Stimulated activated CD8-positive, alpha-beta memory T cell treated with anti-CD3 and anti-CD28 coated beads, Interleukin-7, amount 100 ng/mL, for 24 hours (primary cell): ENCODE data around the gene PCYT1A.
"Not testable (repeated sequence)": the region's sequence is repeated elsewhere in the genome, so short reads cannot be mapped to it uniquely, and the experiment has no call there.

Experiments
- DNase-seq: peaks from one replicate; pipeline ENCODE4 v3.0.0-alpha.2; 2020; ENCODE audit warnings: low read depth

The PCYT1A gene

DNA sequence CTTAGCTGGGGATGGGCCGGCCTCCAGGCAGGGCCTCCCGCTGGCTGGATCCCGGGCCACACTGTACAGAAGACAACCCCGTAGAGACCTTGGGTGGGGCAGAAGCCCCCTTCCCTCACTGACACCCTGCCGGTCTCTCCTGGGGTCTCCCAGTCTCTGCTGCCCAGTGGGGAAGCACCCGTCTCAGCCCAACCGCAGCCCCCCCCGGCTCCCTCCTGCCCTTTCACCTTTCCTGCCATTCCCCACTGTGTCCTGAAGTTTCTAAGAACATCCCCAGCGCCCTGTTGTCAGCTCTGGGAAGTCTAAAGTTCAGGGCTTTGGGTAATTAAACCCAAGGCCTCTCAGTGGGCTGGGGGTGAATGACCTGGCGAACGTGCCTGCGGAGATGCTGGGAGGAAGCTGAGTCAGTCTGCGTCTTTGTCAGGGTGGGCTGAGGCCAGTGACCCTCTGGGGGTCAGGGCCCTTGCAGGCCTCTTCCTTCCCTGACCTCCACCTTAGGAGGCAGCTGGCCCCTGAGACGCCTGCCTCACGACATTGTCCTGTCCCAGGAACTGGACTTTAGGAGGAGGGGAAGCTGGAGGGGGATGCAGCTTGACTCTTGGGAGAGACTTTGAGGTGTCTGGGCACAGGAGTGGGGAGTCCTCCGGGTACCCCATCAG, 72.6 kb downstream of the PCYT1A start:
- no peak for DNase-seq

DNA sequence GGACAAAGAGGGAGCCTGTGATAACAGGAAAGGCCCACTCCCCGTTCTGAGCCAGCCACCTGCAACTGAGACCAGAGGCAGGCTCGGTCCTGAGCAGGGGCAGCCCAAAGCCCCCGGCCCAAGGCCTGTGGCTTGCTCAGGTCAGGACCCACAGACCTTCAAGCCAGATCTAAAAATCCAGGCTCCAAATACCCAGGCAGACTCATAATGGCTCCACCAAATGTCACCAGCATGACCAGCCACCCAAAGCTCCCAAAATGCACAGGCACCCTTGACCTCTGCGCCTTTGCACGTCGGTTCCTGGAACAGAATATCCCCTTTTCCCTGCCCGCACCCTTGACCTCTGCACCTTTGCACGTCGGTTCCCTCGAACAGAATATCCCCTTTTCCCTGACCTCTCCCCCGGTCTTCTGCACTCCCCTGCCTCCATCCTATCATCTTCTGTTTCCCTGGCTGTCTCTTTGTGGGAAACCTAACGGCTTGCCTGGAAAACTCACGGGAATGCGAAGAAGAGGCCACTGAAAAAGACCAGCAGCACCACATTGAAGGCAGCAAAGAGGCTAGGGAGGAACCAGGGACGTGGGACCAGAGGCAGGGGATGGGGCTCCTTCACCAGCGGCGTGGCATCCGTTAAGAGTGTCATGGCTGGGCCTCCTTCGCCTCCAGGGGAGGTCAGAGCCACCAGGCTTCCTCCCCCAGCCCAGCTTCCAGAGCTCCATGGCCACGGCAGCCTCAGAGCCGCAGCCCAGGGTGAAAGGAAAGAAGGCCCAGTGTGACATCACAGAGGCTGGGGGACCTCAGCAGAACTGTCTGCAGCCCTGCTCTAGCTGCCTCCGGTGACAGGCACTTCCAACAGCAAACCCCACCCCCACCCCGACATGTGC, 76.6 kb downstream of the PCYT1A start, which contains the start of gene ZDHHC19:
TSS of gene ZDHHC19 (minus strand) at position 728 of the 884 bp plus-strand sequence. CDS start at position 643, 85 bp downstream.
- no peak for DNase-seq

DNA sequence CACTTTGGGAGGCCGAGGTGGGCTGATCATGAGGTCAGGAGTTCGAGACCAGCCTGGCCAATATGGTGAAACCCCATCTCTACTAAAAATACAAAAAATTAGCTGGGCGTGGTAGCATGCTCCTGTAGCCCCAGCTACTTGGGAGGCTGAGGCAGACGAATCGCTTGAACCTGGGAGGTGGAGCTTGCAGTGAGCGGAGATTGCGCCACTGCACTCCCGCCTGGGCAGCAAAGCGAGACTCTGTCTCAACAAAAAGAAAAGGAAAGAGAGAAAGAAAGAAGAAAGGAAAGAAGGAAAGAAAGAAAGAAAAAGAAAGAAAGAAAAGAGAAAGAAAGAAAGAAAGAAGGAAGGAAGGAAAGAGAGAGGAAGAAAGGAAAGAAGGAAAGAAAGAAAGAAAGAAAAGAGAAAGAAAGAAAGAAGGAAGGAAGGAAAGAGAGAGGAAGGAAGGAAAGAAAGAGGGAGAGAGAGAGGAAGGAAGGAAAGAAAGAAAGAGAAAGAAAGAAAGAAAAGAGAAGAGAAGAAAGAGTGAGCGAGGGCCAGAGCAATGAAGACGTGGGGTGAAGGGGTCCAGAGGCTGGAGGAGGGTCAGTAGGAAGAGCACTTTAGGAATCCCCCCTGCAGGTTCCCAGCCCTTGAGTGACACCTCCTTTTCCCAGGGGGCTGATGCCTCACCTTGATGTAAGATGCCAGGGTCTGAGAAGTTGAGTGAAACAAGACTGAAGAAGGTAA, 77.4 kb downstream of the PCYT1A start:
- not testable (repeated sequence) for DNase-seq

- no peak for DNase-seq
Observed at GRCh38 chr3:196208942-196209695, 78.4 kb downstream of the PCYT1A start.

- no peak for DNase-seq
Observed at GRCh38 chr3:196207833-196208607, 79.5 kb downstream of the PCYT1A start.

DNA sequence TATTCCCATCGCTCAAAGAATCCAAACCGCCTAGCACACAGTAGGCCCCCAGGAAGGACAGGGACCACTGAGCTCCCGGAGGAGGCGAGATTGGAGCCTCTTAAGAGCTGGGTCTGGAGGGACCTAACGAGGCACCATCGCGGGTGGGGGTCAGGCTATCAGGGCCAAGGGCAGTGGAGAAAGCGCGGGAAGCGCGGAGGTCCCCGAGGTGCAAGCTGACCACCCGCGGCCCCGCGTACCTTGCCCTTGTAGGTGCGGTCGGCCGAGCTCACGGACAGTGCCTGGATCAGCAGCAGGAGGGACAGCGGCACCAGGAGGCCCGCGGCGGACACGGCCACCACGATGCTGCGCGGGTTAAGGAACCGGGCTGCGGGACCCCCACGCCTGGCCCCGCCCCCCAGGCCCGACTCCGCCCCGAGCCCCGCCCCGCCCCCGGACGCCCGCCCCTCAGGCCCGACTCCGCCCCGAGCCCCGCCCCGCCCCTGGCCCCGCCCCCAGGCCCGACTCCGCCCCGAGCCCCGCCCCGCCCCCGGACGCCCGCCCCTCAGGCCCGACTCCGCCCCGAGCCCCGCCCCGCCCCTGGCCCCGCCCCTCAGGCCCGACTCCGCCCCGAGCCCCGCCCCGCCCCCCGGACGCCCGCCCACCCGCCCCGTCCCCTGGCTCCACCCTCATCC, 80.2 kb downstream of the PCYT1A start:
- no peak for DNase-seq

- not testable (repeated sequence) for DNase-seq
Observed at GRCh38 chr3:196205442-196206205, 81.9 kb downstream of the PCYT1A start.

DNA sequence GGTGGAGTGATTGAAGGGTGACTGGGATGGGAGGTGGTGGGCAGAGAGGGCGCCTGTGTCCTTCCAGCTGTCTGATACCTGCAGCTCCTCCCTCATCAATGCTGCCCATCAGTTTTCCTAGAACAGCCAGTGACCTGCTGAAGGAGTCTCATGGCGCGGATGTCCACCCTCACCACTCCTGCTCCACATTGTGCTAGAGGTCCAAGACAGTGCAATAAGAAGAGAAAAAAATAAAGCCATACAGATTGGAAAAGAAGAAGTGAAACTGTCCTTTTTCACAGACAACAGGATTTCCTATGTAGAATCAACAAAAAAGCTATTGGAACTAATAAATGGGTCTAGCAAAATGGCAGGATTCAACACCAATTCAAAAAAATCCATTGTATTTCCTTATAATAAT, 83.7 kb downstream of the PCYT1A start:
- no peak for DNase-seq

- no peak for DNase-seq
Observed at GRCh38 chr3:196202516-196202970, 85.0 kb downstream of the PCYT1A start.

GRCh38 chr3:196198771-196199753, 88.5 kb downstream of the PCYT1A start:
- no peak for DNase-seq

DNA sequence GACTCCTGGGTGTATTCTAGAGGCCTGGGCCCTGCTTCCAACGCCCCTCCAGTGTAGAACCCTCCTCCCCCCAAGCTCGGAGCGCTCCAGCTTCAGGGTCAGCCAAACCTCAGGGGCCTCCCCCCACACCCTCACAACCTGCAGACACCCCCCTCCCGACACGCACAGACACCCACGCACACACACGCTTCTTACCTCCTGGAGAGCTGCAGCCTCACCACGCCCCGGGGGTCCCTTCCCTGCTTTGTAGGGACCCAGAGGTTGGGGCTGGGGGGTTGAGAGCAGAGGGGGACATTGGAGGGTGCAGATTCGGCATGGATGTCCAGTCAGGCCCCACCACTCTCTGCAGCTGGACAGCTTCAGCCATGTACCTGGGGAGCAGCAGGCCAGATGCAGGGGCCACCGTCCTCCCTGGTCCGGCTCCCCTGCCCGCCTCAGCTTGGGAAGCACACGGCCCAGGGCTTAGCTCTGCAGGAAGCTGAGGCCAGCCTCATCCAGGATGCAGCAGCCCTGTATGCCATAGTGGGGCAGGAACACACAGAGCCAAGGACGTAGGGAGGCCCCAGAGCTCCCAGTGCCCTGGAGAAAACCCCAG, 89.3 kb downstream of the PCYT1A start:
- DNase-seq = no peak

DNA sequence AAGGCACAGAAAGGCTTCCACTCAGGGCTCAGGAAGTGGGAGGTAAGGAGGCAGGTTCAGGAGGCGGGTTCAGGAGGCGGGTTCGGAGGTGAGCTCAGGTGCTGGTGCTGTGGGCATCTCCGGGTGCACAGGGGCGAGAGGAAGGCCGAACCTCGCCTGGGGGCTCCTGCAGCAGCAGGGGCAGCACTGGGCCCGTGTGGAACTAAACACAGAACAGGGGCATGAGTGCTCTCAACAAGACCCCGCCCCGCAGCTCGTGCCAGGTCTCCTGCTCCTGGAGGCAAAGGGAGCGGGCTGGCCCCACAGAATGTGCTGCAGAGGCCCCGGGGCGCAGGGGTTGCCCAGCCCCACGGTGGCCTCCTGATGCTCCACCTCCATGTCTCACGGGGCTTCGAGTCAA, 90.0 kb downstream of the PCYT1A start:
- no peak for DNase-seq

GRCh38 chr3:196195664-196196265, 91.8 kb downstream of the PCYT1A start:
- no peak for DNase-seq

DNA sequence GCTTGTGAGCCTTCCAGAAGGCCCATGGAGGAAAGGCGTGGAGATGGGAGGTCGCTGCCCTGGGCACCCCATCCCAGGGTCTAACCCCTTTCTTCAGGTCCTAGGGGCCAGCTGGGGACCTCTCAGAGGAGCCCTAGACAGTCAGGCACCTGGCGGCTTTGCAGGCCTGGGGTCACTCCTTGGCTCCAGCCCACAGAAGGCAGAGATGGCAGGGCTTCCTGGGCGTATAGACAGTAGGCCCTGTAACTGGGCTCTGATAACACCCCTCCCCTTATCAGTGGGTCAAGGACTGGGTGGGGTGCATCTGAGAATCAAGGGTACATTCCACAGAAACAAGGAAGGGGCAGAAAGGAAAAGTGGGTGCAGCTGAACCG, 93.0 kb downstream of the PCYT1A start:
- DNase-seq = no peak

- no peak for DNase-seq
Observed at GRCh38 chr3:196193736-196194541, 93.6 kb downstream of the PCYT1A start.

GRCh38 chr3:196193133-196193735, 94.3 kb downstream of the PCYT1A start:
- DNase-seq = no peak
